K562 (cell line): ENCODE measurements around the gene KRTCAP2.
A peak's percentile ranks its signal among the peaks of the same experiment; 100 is the strongest.

ENCODE experiments used
- NCOA2 ChIP-seq, 2 experiments: fragments of 450-650 bp; IDR thresholded peaks; 2 replicates each; pipeline ENCODE4 v1.6.1; 2018; ENCODE audit warnings: mild to moderate bottlenecking in 2 of 2, moderate library complexity in 1 of 2; ENCODE audit not compliant: partially characterized antibody in 2 of 2
- PBX2 ChIP-seq, 2 experiments: IDR thresholded peaks in 1 of 2; conservative IDR thresholded peaks in 1 of 2; 2 replicates each; pipeline ENCODE4 v1.6.1; 2016; ENCODE audit warnings: low read depth in 2 of 2, mild to moderate bottlenecking in 1 of 2, missing compliant biosample characterization in 1 of 2, missing genetic modification characterization in 1 of 2, moderate library complexity in 1 of 2
- POLR2A ChIP-seq: fragments of 450-650 bp; conservative IDR thresholded peaks from 2 replicates; pipeline ENCODE4 v1.6.1; 2016
- SPI1 ChIP-seq: IDR thresholded peaks from 2 replicates; pipeline ENCODE4 v1.6.1; 2011; ENCODE audit warnings: low read depth, low read length, control low read depth, borderline replicate concordance
- TRIM25 ChIP-seq: fragments of 450-650 bp; IDR thresholded peaks from 2 replicates; pipeline ENCODE4 v1.7.0; 2016; ENCODE audit warnings: borderline replicate concordance
- ZNF609 ChIP-seq: sonication (generic); formaldehyde crosslinking; IDR thresholded peaks from 2 replicates; pipeline ENCODE4 v1.8.1; 2023; ENCODE audit warnings: missing genetic modification reagents, mild to moderate bottlenecking, borderline replicate concordance
- TF ChIP-seq, protein P1 (sequence below), 3 experiments: IDR thresholded peaks in 2 of 3; conservative IDR thresholded peaks in 1 of 3; 2 replicates each; pipeline ENCODE4 v1.5.1; 2011 to 2012; ENCODE audit warnings: low read length in 3 of 3, mild to moderate bottlenecking in 3 of 3, control low read depth in 2 of 3, improper control_type of control experiment in 1 of 3, inconsistent platforms in 1 of 3, low read depth in 1 of 3, mixed read lengths in 1 of 3, moderate library complexity in 1 of 3; ENCODE audit not compliant: insufficient read depth in 2 of 3

DNA sequence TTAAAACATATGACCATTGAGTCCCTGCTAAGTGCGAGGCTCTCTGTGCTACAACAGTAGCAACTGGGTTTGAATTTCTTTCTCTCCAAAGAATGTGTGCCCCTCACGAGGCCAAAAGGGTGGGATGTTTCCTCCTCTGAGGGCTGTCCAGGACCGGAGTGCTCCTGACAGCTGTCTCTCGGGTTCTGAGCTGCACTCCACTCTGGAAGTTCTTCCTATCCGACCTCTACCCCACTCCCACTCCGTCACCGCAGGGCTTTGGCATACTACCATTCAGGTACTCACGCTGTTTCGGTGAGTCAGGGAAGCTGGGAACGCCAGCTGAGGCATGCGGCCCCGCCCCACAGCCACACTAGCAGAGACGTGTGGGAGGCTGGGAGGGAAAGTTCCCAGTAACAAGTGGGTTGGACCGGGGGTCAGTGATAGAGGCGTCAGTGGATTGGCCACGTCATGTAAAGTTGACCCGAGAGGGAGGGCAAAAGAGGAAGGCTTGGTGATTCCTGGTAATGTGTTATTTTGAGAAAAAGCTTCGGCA lies 38.2 kb downstream of the KRTCAP2 start:
- peak; percentile 92 for TF ChIP-seq SPI1
- TF ChIP-seq, protein P1, sequence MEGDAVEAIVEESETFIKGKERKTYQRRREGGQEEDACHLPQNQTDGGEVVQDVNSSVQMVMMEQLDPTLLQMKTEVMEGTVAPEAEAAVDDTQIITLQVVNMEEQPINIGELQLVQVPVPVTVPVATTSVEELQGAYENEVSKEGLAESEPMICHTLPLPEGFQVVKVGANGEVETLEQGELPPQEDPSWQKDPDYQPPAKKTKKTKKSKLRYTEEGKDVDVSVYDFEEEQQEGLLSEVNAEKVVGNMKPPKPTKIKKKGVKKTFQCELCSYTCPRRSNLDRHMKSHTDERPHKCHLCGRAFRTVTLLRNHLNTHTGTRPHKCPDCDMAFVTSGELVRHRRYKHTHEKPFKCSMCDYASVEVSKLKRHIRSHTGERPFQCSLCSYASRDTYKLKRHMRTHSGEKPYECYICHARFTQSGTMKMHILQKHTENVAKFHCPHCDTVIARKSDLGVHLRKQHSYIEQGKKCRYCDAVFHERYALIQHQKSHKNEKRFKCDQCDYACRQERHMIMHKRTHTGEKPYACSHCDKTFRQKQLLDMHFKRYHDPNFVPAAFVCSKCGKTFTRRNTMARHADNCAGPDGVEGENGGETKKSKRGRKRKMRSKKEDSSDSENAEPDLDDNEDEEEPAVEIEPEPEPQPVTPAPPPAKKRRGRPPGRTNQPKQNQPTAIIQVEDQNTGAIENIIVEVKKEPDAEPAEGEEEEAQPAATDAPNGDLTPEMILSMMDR (IDR thresholded peaks at IDR 0.05 in 2 of 3, conservative IDR thresholded peaks at IDR 0.05 in 1 of 3; ENCODE audit: insufficient read depth in 2 of 3, low read depth in 1 of 3, low read length in 3 of 3) = no peak
- no peak for TF ChIP-seq NCOA2 (IDR thresholded peaks at IDR 0.05; ENCODE audit: partially characterized antibody in 2 of 2)
- no peak for TF ChIP-seq POLR2A
- TF ChIP-seq PBX2 (CRISPR knock-in tag; IDR thresholded peaks at IDR 0.05; ENCODE audit: low read depth) = no peak
- TF ChIP-seq PBX2 (tag; conservative IDR thresholded peaks at IDR 0.05; ENCODE audit: low read depth) = no peak
- no peak for TF ChIP-seq TRIM25
- no peak for TF ChIP-seq ZNF609 (CRISPR knock-in tag)
